Keratinocyte (primary cell): Measurements from ENCODE around the gene DGKH.

Experiments used
- CTCF ChIP-seq, 3 experiments: IDR thresholded peaks in 1 of 3; conservative IDR thresholded peaks in 1 of 3; optimal IDR thresholded peaks in 1 of 3; 2 replicates in 2 of 3; 3 replicates in 1 of 3; pipeline versions ENCODE3 to v1.5.1; 2011; ENCODE audit warnings: low read length in 3 of 3, mild to moderate bottlenecking in 3 of 3, moderate library complexity in 2 of 3, control low read depth in 1 of 3, inconsistent platforms in 1 of 3; ENCODE audit not compliant: insufficient read depth in 2 of 3; ENCODE audit errors: extremely low read depth in 1 of 3
- EZH2 ChIP-seq: IDR thresholded peaks from one replicate; pipeline ENCODE4 v1.6.1; 2012; ENCODE audit warnings: inconsistent platforms, mild to moderate bottlenecking, low read length, moderate library complexity

- TF ChIP-seq CTCF (optimal IDR thresholded peaks at IDR 0.05 in 1 of 3, IDR thresholded peaks at IDR 0.05 in 1 of 3, conservative IDR thresholded peaks at IDR 0.05 in 1 of 3; ENCODE audit: extremely low read depth in 1 of 3, insufficient read depth in 2 of 3, low read length in 3 of 3) (no peak), EZH2 (no peak)
These were observed 212.6 kb downstream of the DGKH start for GRCh38 chr13:42260903-42261654.
